Measurements from ENCODE around the gene TFEC. TPM values are rescaled to one million over a fixed set of nuclear protein-coding genes. Genes with fewer than 3 reads are reported as not detected.

Gene TFEC
- total and polyA plus RNA-seq, 2 donors (not counting 3 experiments of a cell fraction or from before 2014, with no cell fraction given): 3.6 to 7.9 TPM

GRCh38 chr7:115984105-115984504 lies 46.5 kb downstream of the TFEC start:
- no peak for TF ChIP-seq EZH2 (IDR thresholded peaks at IDR 0.05; ENCODE audit: borderline replicate concordance, low read depth, low read length, severe bottlenecking)
- TF ChIP-seq GATA2 (IDR thresholded peaks at IDR 0.05; ENCODE audit: insufficient read depth, insufficient read length, low read depth, low read length): no peak
- no peak for TF ChIP-seq FOS (IDR thresholded peaks at IDR 0.05; ENCODE audit: borderline replicate concordance, insufficient read depth, low read length)
- no peak for TF ChIP-seq MYC (IDR thresholded peaks at IDR 0.05; ENCODE audit: low read depth, low read length)
- no peak for TF ChIP-seq POLR2AphosphoS5 (IDR thresholded peaks at IDR 0.05; ENCODE audit: insufficient read depth, low read depth, low read length)
- no peak for TF ChIP-seq MAX (IDR thresholded peaks at IDR 0.05; ENCODE audit: insufficient read depth, insufficient read length)
- no peak for TF ChIP-seq JUN (IDR thresholded peaks at IDR 0.05; ENCODE audit: borderline replicate concordance, insufficient read depth, insufficient read length, low read depth)
- TF ChIP-seq CTCF (IDR thresholded peaks at IDR 0.05; ENCODE audit: extremely low read depth in 1 of 2, insufficient read depth in 1 of 2, low read depth in 1 of 2, low read length in 2 of 2): no peak
- ChIA-PET POLR2A (no interaction called here), CTCF (no interaction called here)

More at GRCh38 chr7:115984105-115984504, 46.5 kb downstream of the TFEC start:
- Histone ChIP-seq H3K27me3 (ENCODE audit: control insufficient read depth in 2 of 2, insufficient read depth in 2 of 2, low read length in 2 of 2) (no peaks in the 10 kb centered on the region), H3K4me2 (ENCODE audit: insufficient read depth, low read length) (no peak overlapping the region), H3K4me1 (ENCODE audit: control insufficient read depth, extremely low read depth, insufficient read depth, low read length) (no peaks in the 10 kb centered on the region), H3K9me1 (replicated peaks; ENCODE audit: control insufficient read depth, extremely low read depth, insufficient read depth, low read length) (no peaks in the 10 kb centered on the region), H3K9me3 (replicated peaks; ENCODE audit: control insufficient read depth, insufficient read depth, low read length) (no peaks in the 10 kb centered on the region), H3K27ac (ENCODE audit: insufficient read depth, low read depth, low read length) (no peak overlapping the region), H3K4me3 (replicated peaks in 1 of 3; ENCODE audit: insufficient read depth in 1 of 3, low read depth in 1 of 3, low read length in 3 of 3) (no peak overlapping the region), H2AFZ (ENCODE audit: low read depth, low read length) (no peak overlapping the region), H3K36me3 (ENCODE audit: control insufficient read depth in 2 of 2, extremely low read depth in 1 of 2, insufficient read depth in 2 of 2, low read length in 2 of 2) (no peaks in the 10 kb centered on the region), H3K9ac (replicated peaks; ENCODE audit: extremely low read depth, insufficient read depth, low read length) (no peak overlapping the region), H4K20me1 (replicated peaks; ENCODE audit: control insufficient read depth, extremely low read depth, insufficient read depth, low read length) (no peaks in the 10 kb centered on the region), H3K79me2 (ENCODE audit: control insufficient read depth, insufficient read depth, low read length) (no peaks in the 10 kb centered on the region)
- intact Hi-C loops (cut with micrococcal nuclease): no loop called here
- dilution Hi-C loops (cut with MboI; ENCODE audit: extremely low pct_ligation_motif_present, low sequenced_read_pairs): no loop called here
- DNase-seq (ENCODE audit: low read depth, low spot score): no peak
- no TSS peak for BruUV-seq (replicated peaks)
- FAIRE-seq: no peak
